IMR-90 (cell line): ENCODE results near the gene LIPK. TPM values are rescaled to one million over a fixed set of nuclear protein-coding genes. Genes with fewer than 3 reads are reported as not detected.
A peak's percentile ranks its signal among the peaks of the same experiment; 100 is the strongest.
"Not testable (repeated sequence)": the region's sequence is repeated elsewhere in the genome, so short reads cannot be mapped to it uniquely, and the experiment has no call there.

Experiments used
- ATAC-seq: fragments of 200-7000 bp; cut with Tn5 transposase; 2 replicates; pipeline ENCODE4 v1.9.1; 2020; ENCODE audit warnings: low read depth, mild to moderate bottlenecking, moderate library complexity
- BruUV-seq: library from RNA; stranded (reverse); fragments of 400-500 nt; replicated peaks from 2 replicates; lab custom pipeline; 2021; lab: Mats Ljungman, UMichigan
- CTCF ChIA-PET: fragments of 300-600 bp; formaldehyde crosslinking; extraction: SDS; loops from one replicate; lab custom pipeline; 2021; ENCODE audit warnings: antibody characterized with exemption; lab: Yijun Ruan, JAX
- POLR2A ChIA-PET: fragments of 300-600 bp; sonication (Branson Sonifier 250); formaldehyde crosslinking; loops from one replicate; lab custom pipeline; 2022; ENCODE audit warnings: antibody characterized with exemption; ENCODE audit not compliant: unreplicated experiment; lab: Charles Lee
- DNase-seq: peaks from one replicate; pipeline ENCODE4 v3.0.0; 2013
- H2AFZ ChIP-seq: replicated peaks from 2 replicates; pipeline ENCODE3; 2013; ENCODE audit warnings: low read length, mild to moderate bottlenecking; ENCODE audit not compliant: poor library complexity
- H2AK5ac ChIP-seq: 2 replicates; pipeline ENCODE4 v1.6.1; 2013; ENCODE audit warnings: low read depth, low read length, inconsistent platforms
- H2AK9ac ChIP-seq: replicated peaks from 2 replicates; pipeline ENCODE3; 2013; ENCODE audit warnings: mild to moderate bottlenecking, low read depth, low read length, moderate library complexity; ENCODE audit not compliant: poor library complexity
- H2BK120ac ChIP-seq: 2 replicates; pipeline ENCODE4 v1.6.1; 2013; ENCODE audit warnings: low read depth, low read length, inconsistent platforms
- H2BK15ac ChIP-seq: 3 replicates; pipeline ENCODE4 v1.6.1; 2013; ENCODE audit warnings: low read depth, low read length, inconsistent platforms
- H2BK20ac ChIP-seq: 2 replicates; pipeline ENCODE4 v1.6.1; 2013; ENCODE audit warnings: low read depth, mild to moderate bottlenecking, inconsistent platforms, low read length, moderate library complexity
- H2BK5ac ChIP-seq: 2 replicates; pipeline ENCODE4 v1.6.1; 2013; ENCODE audit warnings: mild to moderate bottlenecking, low read depth, low read length, inconsistent platforms; ENCODE audit not compliant: poor library complexity, severe bottlenecking
- H3K14ac ChIP-seq: replicated peaks from 2 replicates; pipeline ENCODE4 v1.6.1; 2013; ENCODE audit warnings: low read depth, low read length, inconsistent platforms
- H3K18ac ChIP-seq: 2 replicates; pipeline ENCODE4 v1.6.1; 2013; ENCODE audit warnings: low read depth, low read length, control low read depth
- H3K23ac ChIP-seq: 2 replicates; pipeline ENCODE4 v1.6.1; 2013; ENCODE audit warnings: low read depth, low read length, inconsistent platforms
- H3K27ac ChIP-seq: 2 replicates; pipeline ENCODE4 v1.5.1; 2013; ENCODE audit warnings: mild to moderate bottlenecking, control low read depth, low read length; ENCODE audit not compliant: insufficient read depth
- H3K27me3 ChIP-seq: 2 replicates; pipeline ENCODE4 v1.6.1; 2013; ENCODE audit warnings: low read length; ENCODE audit not compliant: control insufficient read depth, insufficient read depth
- H3K36me3 ChIP-seq: 2 replicates; pipeline ENCODE4 v1.6.1; 2013; ENCODE audit warnings: low read length, mixed read lengths; ENCODE audit not compliant: control insufficient read depth, insufficient read depth
- H3K4ac ChIP-seq: 2 replicates; pipeline ENCODE4 v1.6.1; 2013; ENCODE audit warnings: low read depth, low read length, inconsistent platforms
- H3K4me1 ChIP-seq: 2 replicates; pipeline ENCODE4 v1.6.1; 2013; ENCODE audit warnings: low read length, mixed read lengths; ENCODE audit not compliant: control insufficient read depth, insufficient read depth
- H3K4me2 ChIP-seq: 2 replicates; pipeline ENCODE4 v1.6.1; 2013; ENCODE audit warnings: low read depth, mild to moderate bottlenecking, control low read depth, low read length, moderate library complexity
- H3K4me3 ChIP-seq: 2 replicates; pipeline ENCODE4 v1.5.1; 2013; ENCODE audit warnings: low read depth, mild to moderate bottlenecking, control low read depth, low read length, moderate library complexity; ENCODE audit not compliant: insufficient read depth
- H3K56ac ChIP-seq: 2 replicates; pipeline ENCODE4 v1.6.1; 2013; ENCODE audit warnings: low read length, inconsistent platforms; ENCODE audit not compliant: insufficient read depth; ENCODE audit errors: extremely low read depth
- H3K79me1 ChIP-seq, 2 experiments: 2 replicates each; pipeline ENCODE4 v1.6.1; 2013; ENCODE audit warnings: low read length in 2 of 2, inconsistent platforms in 1 of 2, low read depth in 1 of 2
- H3K9ac ChIP-seq: 2 replicates; pipeline ENCODE4 v1.6.1; 2013; ENCODE audit warnings: low read depth, low read length, control low read depth
- H3K9me1 ChIP-seq: 2 replicates; pipeline ENCODE4 v1.6.1; 2013; ENCODE audit warnings: low read length, inconsistent platforms; ENCODE audit not compliant: insufficient read depth
- H3K9me3 ChIP-seq: 2 replicates; pipeline ENCODE4 v1.6.1; 2013; ENCODE audit warnings: low read length; ENCODE audit not compliant: control insufficient read depth, insufficient read depth
- H4K20me1 ChIP-seq: 2 replicates; pipeline ENCODE4 v1.6.1; 2013; ENCODE audit warnings: low read length, inconsistent platforms; ENCODE audit not compliant: insufficient read depth
- H4K5ac ChIP-seq: 2 replicates; pipeline ENCODE4 v1.6.1; 2013; ENCODE audit warnings: mild to moderate bottlenecking, low read depth, low read length, control low read depth
- H4K8ac ChIP-seq, 2 experiments: 2 replicates each; pipeline ENCODE4 v1.6.1; 2013; ENCODE audit warnings: low read depth in 2 of 2, low read length in 2 of 2, control low read depth in 1 of 2, inconsistent platforms in 1 of 2
- H4K91ac ChIP-seq: 2 replicates; pipeline ENCODE4 v1.6.1; 2013; ENCODE audit warnings: low read depth, low read length, inconsistent platforms; ENCODE audit not compliant: insufficient read depth
- FOS ChIP-seq: fragments of 150-350 bp; IDR thresholded peaks from 2 replicates; pipeline ENCODE4 v1.6.1; 2016; ENCODE audit warnings: low read depth, low read length
- MXI1 ChIP-seq: IDR thresholded peaks from 2 replicates; pipeline ENCODE4 v1.6.1; 2012; ENCODE audit warnings: low read depth, mild to moderate bottlenecking, low read length, moderate library complexity, borderline replicate concordance
- WGBS, 2 experiments: methylation state at CpG; one replicate each; pipeline versions ENCODE4 v1.1.5 to v1.1.7; 2013; ENCODE audit warnings: missing lambda C conversion rate in 2 of 2; ENCODE audit not compliant: insufficient read length in 1 of 2; ENCODE audit errors: extremely low coverage in 2 of 2; 5-methylcytosine and 5-hydroxymethylcytosine counted together
- dilution Hi-C: fragments of 300-500 bp; cut with HindIII; formaldehyde crosslinking; loops from one replicate; pipeline ENCODE4 v1.14.3; 2018; ENCODE audit warnings: low sequenced_read_pairs; ENCODE audit not compliant: unreplicated experiment
- in situ Hi-C: fragments of 300-500 bp; cut with MboI; formaldehyde crosslinking; loops from 3 replicates; pipeline ENCODE4 v1.14.3; 2019; ENCODE audit warnings: low sequenced_read_pairs, inconsistent platforms, mixed read lengths
- intact Hi-C: fragments of 100-400 bp; cut with micrococcal nuclease; formaldehyde crosslinking; loops from 2 replicates; pipeline ENCODE4 v1.10.0; 2022
- polyA plus RNA-seq, 3 experiments: library from polyadenylated mRNA; depleted of rRNA; stranded (reverse); fragments of >200 nt; gene quantifications; 2 replicates each; pipeline ENCODE4 v1.2.3, GENCODE V29; 2012; ENCODE audit warnings: low replicate concordance in 1 of 3
- total RNA-seq: library from RNA; depleted of rRNA; stranded (reverse); fragments of >200 nt; gene quantifications from 2 replicates; pipeline ENCODE4 v1.2.3, GENCODE V29; 2012

Gene LIPK
- total and polyA plus RNA-seq, 2 of the 4 experiments (the other 2 are of a cell fraction) = not detected

- Histone ChIP-seq H3K56ac (no peak overlapping the region), H3K4me2 (no peak overlapping the region), H3K9me1 (no peaks in the 10 kb centered on the region), H2BK20ac (no peak overlapping the region), H3K9ac (no peak overlapping the region), H2BK15ac (no peak overlapping the region), H3K27ac (no peak overlapping the region), H3K79me1 (no peaks in the 10 kb centered on the region), H4K5ac (no peak overlapping the region), H2AK5ac (no peak overlapping the region), H4K91ac (no peak overlapping the region), H3K9me3 (no peaks in the 10 kb centered on the region), H3K4me1 (no peaks in the 10 kb centered on the region), H3K14ac (no peak overlapping the region), H4K8ac (no peak overlapping the region), H3K27me3 (peaks cover 2% of the 10 kb centered on the region; the same call in 1 of the 2 replicates), H2AK9ac (no peak overlapping the region), H3K4ac (no peak overlapping the region), H3K36me3 (no peaks in the 10 kb centered on the region), H3K4me3 (no peak overlapping the region), H2BK5ac (no peak overlapping the region), H2AFZ (no peak overlapping the region), H4K20me1 (no peaks in the 10 kb centered on the region), H3K23ac (no peak overlapping the region), H3K18ac (no peak overlapping the region), H2BK120ac (no peak overlapping the region)
- in situ Hi-C loops = no loop called here
- no TSS peak for BruUV-seq
- peak; percentile 81 for DNase-seq
- ATAC-seq = peak; percentile 81
- intact Hi-C loops = loop anchor here (5.0 kb wide), 1 partner anchor 75 kb away; no protein-coding TSS in a partner anchor
- POLR2A ChIA-PET = no interaction called here
- no peak for TF ChIP-seq MXI1
- peak; percentile 51; the same call in 1 of the 2 replicates for TF ChIP-seq FOS
- dilution Hi-C loops = no loop called here
- CTCF ChIA-PET = no interaction called here
- WGBS, 2 experiments = no CpG with 5 or more reads among the region's 2 CpGs
Measured at GRCh38 chr10:88707429-88708155, 1.5 kb downstream of the LIPK start.

GRCh38 chr10:88709361-88709760 is 3.3 kb downstream of the LIPK start:
- H2BK120ac ChIP-seq, H3K18ac ChIP-seq, H3K9me3 ChIP-seq, H4K20me1 ChIP-seq, BruUV-seq, H4K91ac ChIP-seq, H3K27me3 ChIP-seq, H4K5ac ChIP-seq, H2AK9ac ChIP-seq, H3K4me2 ChIP-seq, H3K36me3 ChIP-seq, H3K4ac ChIP-seq, POLR2A ChIA-PET, H3K4me3 ChIP-seq, H3K56ac ChIP-seq, dilution Hi-C loops, in situ Hi-C loops, ATAC-seq, H2BK15ac ChIP-seq, H3K23ac ChIP-seq, H3K14ac ChIP-seq, H2BK5ac ChIP-seq, DNase-seq, H2BK20ac ChIP-seq, H4K8ac ChIP-seq, CTCF ChIA-PET, H3K9me1 ChIP-seq, H3K4me1 ChIP-seq, H2AFZ ChIP-seq, H3K79me1 ChIP-seq, H3K27ac ChIP-seq, H2AK5ac ChIP-seq, H3K9ac ChIP-seq: not testable (repeated sequence)
- WGBS, 2 experiments = no CpG with 5 or more reads among the region's 6 CpGs
- intact Hi-C loops = loop anchor here (5.0 kb wide), 1 partner anchor 73 kb away; no protein-coding TSS in a partner anchor
